HPDE6-E6E7 (cell line): ENCODE data around the gene CAMSAP2.

ENCODE experiments used
- DNase-seq: peaks from one replicate; pipeline ENCODE4 v3.0.0; 2011; ENCODE audit warnings: missing footprints; ENCODE audit errors: extremely low spot score

Gene CAMSAP2

DNA sequence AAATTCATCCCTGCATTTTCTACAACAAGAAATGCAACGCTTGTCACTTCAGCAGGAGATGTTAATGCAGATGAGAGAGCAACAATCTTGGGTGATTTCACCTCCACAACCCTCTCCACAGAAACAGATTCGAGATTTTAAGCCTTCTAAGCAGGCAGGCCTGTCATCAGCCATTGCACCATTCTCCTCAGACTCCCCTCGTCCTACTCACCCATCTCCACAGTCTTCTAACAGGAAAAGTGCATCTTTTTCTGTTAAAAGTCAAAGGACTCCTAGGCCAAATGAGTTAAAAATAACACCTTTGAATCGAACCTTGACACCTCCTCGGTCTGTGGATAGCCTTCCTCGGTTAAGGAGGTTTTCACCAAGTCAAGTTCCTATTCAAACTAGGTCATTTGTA is 110.7 kb downstream of the CAMSAP2 start:
- DNase-seq, result no peak

DNA sequence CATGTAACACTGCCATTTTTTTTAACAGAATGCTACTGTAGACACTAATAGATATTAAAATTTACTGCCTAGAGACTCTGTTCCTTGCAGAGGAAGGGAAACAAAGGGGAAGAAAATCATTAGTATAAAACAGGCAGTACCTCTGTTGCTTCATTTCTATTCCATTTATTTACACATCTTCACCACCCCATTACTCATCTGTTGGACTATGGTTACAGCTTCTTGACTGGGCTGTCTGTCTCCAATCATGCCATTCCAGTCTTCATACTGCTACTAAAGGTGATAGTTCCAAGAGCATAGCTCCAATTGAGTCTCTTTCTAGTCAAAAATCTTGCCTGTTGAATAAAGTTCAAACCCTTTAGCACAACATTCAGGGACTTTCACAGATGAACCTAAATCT is 111.9 kb downstream of the CAMSAP2 start:
- no peak for DNase-seq

DNA sequence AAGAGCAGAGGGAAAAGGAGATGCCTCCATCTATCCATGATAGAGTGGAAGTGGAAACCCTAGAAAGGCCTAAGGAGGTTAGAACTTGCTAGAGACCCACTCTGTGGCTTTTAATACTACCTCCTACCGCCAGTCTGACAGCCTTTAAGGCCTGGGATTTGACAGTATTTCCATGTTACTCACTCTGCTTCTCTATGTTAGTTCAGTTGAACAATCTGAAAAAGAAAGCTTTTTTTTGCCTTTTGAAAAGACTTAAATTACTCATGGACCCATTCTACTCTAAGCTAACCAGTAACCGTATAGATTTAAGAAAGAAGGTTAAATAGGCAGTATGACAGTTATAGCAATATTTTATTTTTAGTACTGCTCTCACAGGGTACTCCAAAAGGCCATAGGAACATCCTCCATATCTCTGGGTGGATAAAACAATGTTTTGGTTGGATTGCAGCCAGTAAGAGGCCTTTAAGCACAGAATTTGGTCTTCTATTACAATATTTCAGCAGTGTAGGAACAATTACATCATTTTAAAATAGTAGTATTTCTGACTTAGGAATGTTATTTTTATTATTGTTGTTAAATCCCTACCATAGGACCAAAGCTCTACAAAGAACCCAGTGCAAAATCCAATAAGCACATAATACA is 118.1 kb downstream of the CAMSAP2 start:
- no peak for DNase-seq

DNA sequence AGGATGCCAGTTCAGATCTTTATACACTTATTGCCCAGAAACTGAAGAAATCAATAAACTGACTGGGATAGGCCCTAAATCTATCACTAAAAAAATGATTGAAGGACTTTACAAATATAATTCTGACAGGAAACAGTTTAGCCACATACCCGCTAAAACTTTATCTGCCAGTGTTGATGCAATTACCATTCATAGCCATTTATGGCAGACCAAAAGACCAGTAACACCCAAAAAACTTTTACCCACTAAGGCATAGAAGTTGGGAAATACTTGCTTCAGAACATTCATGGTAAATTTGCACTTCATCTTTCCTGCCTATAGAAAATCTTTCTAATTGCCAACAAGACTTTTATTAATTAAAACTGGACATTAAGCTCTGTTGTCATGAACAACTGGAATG is 119.1 kb downstream of the CAMSAP2 start:
- DNase-seq, result no peak

DNA sequence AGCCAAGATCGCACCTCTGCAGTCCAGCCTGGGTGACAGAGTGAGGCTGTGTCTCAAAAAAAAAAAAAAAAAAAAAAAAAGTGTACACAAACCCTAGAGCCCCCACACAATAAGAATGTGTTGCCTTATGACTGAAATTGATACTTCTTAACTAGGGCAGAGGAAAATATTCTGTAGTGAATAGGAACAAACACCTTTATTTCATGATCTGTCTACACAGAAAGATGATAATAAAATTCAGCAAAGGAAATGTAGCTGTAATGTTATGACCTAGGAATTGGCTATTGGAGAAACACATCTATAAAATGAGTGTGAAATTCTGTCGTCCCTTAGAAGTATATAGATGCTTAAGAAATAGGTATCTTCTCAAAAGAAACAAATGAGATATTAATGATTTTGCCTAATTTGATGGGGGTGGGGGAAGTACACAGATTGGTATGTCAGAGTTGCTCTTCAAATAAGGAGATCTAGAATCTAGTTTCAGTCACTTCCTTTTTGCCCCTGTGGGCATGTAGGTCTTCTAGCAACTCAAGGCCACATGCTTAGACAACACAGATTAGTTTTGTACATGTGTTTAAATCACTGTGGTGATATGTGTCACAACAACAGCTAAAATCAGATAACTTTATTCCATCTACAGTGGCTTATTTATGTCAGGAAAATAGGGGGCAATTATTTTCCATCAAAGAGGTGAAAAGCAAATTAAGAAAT is 123.4 kb downstream of the CAMSAP2 start:
- no peak for DNase-seq

DNA sequence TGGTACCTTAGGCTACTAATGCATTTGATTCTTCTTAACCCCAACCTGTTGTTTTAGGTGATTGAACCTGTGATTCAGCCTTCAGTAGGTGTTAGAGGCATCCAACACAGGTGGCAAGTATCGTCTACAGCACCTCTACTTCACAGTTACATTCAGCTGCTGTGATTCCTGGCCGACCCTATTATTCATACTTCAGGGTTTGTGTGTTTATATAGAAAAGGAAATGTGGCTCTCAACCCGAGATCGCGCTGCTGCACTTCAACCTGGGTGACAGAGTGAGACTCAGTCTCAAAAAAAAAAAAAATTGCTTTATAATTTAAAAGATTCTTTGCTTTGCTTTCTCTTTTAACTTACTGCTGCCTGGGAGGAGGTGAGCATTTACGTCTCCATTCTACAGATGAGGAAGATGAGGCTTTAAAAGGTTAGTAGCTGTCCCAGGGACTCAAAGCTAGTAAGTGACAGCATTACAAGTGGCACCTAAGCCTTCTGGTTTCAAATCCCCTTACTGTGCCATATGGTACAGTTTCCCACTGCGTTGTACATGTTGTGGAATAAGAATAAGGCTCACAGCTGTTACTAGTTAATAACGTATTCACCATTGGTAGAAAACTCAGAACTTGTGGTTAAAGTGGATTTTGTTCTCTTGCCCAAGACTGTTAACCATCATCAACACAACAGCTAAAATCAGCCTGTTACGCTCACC is 124.2 kb downstream of the CAMSAP2 start:
- no peak for DNase-seq

DNA sequence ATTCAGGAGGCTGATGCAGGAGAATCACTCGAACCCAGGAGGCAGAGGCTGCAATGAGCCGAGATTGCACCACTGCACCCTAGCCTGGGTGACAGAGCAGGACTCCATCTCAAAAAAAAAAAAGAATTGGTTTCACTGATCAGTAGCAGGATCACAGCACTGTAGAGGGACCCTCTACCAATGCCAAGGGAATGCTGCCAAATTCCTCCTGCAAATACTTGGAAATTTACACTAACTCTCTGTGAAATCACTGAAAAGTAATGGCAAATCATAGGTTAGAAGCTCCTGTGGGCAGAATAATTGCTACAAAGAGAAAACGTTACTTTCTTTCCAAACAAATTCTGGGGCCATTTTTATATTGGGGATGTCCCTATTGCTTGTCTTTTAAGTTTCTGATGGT is 127.4 kb downstream of the CAMSAP2 start:
- DNase-seq, result no peak

DNA sequence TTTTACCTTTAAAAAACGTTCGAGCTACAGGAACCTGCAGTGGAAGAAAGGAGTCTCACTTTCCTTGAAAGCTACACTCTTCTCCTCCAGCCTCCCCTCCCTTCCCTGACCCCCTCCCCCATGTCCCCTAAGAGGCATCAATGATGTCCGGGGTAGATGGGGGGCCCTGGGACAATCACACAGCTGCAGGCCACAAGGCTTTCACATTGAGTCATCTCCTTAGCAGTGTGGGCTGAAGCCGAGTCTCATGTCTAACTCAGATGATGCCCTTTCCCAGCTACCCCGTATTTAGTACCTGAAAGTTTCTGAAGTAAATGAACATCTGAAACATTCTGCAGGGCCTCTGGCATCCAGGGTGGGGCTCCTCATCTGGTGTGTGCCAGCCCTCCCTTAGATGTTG is 127.8 kb downstream of the CAMSAP2 start:
- no peak for DNase-seq

DNA sequence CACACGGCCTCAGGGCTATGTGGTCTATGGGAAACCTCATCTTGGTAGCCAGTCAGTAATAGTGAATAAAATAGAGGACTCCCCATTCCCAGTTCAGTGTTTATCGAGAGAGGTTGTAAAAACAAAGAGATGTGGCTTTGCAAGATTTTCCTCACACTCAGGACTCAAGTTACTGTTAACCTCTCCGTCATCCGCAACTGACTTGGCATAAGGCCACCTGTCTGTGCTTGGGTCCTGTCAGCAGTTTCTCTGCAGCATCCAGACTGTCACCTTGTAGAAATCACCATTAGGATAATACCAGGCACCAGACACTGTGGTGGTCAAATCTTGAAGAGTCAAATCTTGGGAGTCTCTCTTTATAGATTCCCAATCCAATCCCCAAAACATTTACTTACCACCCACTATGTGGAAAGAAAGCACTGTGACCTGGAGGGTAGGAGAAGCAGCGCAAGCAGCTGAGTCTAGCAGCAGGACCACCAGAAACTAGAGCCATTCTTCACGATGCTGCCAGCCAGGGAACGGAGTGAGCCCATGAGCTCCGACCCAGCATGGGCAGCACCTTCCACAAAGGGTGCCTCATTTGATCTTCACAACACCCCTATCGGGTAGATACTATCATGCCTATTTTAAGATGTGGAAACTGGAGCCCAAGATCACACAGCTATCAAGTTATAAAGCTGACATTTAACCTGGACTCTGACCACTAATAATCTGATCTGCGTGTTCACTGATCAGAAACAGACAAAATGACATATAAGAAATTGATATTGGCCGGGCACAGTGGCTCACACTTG is 128.5 kb downstream of the CAMSAP2 start:
- DNase-seq, result no peak

DNA sequence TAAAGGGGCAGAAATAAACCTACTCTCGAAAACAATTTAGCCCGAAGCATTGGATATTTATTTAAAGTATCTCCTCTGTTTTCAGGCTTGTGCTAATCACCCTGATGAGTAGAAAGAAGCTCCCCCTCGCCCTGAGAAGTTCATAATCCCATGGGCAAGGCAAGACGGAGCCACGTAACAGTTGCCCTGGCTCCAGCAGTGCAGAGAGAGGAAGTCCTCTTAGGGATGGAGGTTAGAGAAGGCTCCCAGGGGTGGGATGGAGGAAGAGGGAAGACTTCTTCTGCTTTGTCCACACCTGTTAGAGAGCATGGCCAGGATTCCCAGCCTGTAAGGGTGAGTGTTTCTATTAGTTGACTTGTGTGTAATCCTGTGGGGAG is 130.7 kb downstream of the CAMSAP2 start:
- no peak for DNase-seq

DNA sequence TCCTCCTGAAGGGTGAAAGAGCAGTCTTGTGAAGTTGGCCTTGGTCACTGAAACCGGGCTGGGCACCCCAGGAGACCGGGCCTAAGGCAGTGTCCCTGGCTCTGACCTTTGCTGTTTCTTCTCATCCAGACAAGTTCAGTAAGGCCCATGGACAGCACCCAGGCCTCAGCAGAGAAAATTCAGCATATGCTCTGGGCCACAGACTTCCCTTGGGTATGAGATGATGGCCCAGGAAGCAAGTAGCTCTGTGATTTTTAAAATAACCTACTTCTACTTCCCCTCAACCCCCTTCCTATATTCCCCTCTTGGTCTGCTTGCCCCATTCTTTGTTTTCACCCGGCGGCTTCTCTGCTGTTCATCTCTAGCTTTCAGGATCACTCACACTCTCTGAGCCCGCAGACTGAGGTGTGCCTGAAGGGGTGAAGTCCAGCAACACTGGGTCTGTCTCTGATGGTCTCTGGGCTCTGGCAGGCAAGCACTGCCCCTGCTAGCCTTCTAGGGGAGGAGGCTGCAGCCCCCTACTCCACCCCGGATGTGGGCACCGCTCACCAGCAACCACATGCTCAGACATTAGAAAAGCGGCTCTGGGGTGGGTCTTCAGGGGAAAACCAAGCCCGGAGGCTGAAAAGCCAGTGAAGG is 131.2 kb downstream of the CAMSAP2 start:
- DNase-seq, result no peak

DNA sequence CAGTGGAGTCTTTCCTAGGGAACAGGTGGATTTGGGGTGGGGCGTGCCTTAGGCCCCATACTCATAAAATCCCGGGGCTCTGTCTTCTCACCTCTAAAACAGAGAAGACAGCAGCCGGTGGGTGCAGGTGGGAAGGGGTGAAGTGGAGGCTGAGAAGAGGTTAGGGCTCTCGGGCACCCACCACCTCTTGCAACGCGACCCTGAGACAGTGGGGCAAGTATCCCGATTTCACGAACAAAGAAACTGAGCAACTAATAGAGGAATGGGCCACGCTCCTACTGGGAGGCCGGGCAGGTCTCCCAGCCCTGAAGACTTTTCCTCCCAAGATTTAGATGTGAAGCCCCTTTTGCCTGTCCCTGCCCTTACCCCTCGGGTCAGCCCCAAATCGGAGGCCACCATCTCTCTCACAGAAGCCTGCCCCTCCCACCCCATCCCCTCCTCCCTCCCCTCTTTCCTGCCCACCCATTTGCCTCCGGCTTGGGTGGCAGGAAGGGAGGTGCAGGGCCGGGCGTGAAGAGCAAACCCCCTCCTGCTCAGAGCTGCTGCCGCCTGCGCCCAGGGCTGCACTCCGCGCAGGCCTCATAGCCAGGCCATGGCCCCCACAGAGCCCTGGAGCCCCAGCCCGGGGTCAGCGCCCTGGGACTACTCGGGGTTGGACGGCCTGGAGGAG is 133.9 kb downstream of the CAMSAP2 start, which contains the start of gene GPR25:
TSS of gene GPR25 (plus strand) at position 536 of the 670 bp plus-strand sequence. CDS start at position 593, 57 bp downstream.
- no peak for DNase-seq

DNA sequence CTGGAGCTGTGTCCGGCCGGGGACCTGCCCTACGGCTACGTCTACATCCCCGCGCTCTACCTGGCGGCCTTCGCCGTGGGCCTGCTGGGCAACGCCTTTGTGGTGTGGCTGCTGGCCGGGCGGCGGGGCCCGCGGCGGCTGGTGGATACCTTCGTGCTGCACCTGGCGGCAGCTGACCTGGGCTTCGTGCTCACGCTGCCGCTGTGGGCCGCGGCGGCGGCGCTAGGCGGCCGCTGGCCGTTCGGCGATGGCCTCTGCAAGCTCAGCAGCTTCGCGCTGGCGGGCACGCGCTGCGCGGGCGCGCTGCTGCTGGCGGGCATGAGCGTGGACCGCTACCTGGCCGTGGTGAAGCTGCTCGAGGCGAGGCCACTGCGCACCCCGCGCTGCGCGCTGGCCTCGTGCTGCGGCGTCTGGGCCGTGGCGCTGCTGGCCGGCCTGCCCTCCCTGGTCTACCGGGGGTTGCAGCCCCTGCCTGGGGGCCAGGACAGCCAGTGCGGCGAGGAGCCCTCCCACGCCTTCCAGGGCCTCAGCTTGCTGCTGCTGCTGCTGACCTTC is 134.5 kb downstream of the CAMSAP2 start:
- no peak for DNase-seq

DNA sequence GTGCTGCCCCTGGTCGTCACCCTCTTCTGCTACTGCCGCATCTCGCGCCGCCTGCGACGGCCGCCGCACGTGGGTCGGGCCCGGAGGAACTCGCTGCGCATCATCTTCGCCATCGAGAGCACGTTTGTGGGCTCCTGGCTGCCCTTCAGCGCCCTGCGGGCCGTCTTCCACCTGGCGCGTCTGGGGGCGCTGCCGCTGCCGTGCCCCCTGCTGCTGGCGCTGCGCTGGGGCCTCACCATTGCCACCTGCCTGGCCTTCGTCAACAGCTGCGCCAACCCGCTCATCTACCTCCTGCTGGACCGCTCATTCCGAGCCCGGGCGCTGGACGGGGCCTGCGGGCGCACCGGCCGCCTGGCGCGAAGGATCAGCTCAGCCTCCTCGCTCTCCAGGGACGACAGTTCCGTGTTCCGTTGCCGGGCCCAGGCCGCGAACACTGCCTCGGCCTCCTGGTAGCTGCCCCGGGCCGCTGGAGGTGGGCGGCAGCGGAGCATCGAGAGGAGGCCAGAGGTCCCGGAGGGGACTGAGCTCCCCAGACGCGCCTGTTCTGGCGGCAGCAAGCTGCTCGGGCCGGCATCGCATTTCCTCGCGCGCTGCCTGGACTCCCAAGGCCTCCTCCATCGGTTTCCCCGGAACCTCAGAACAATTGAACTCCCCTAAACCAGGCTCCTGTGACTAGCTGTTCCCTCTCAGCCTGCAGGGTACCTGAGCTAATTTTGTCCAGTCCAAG is 135.1 kb downstream of the CAMSAP2 start:
- no peak for DNase-seq

DNA sequence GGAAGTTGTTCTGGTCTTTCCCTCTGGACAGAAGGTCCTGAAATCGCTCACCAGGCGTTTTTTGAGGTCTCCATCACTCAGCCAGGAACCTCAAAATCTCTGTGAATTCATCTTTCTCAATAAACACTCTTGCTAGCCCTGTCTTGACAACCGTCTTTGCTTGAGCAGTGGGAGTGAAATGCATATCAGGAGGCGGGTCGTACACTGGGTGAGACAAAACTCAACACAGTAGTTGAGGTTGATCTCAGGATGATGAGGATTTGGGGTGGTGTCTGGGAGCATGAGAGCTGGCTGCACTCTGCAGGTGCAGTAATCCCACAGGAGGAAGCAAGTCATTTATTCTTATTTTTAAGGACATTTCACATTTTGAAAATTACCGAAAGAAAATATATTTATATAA is 136.0 kb downstream of the CAMSAP2 start:
- no peak for DNase-seq

DNA sequence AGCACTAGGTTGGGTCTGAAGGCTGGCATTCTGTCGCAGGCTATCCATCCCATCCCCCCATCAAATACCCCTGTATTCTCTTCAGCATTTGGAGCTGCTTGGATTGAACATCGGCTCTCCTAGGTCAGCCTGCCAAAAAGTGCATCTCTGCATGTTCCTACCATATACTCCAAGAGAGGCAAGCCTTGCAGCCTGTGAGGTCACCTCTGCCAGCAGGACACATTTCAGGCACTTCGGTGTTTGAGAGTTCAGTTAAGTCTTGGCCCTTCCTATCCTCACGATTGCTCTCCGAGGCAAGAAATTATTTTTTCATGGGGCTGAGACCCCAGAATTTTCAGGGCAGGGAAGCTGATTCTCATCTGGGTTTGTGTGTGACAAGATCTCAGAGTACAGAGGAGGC is 136.7 kb downstream of the CAMSAP2 start:
- no peak for DNase-seq

DNA sequence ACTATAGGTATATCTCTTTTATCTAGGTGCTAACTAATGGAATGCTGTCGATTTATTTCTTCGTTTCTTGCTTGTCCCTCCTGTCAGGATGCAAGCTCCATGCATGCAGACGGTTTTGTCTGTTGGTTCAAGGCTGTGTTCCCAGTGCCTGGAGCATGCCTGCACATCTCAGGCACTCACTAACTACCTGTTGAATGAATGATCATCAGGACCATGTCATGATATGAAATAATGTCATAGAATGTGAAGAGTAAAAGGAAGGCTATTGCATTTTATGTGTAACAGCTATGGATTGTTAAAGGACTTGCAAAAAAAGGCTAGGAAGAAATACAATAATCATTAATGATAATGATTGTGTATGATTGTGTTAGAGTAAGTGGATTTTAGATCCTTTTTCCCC is 138.3 kb downstream of the CAMSAP2 start:
- no peak for DNase-seq

DNA sequence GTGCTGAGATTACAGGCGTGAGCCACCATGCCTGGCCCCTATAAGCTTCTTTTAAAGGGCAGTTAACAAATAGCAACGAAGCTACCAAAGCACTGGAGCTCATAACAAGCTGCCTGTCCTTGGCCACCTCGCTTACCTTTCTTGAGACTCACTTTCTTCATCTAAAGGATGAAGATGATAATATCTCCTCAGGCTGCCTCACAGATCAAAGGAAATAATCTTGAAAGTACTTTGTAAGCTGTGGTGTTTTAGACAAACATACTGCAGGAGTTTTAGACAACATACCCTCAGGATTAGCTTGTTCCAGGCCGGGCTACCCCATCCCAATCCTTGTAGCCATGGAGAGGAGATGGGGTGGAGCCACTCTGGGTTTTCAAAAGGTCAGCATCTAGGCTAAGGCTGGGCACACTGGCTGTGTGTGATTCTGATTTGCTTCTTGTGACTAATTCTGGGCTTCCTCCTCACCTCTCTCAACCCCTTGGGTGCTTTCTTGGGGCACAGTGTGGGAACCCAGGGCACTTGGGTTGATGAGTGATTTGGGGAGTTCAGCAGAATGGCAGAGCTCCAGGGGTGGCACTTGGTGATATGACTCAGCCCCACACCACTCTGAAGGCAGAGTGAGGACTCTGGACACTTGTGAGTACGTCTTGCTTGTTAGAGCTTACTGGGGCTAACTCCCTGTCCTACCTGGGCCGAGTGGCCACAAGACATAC is 139.3 kb downstream of the CAMSAP2 start:
- no peak for DNase-seq

DNA sequence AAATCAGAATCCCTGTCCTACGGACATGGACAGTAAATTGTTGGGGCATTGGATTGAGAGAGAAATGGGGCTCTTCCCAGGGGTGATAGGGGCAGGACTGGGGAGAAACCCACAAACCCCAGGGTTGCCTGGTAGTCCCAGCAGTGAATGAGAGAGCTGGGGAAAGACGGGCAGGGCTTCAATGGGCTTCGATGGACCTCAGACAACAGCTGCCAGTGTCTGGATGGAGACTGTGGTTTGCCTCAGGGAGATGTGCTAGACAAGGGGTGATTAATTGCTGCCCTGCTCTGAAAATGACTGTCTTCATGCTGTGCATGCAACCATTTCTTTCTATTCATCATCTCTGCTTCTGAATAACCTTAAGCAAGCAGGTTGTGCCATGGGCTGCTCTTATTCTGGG is 141.5 kb downstream of the CAMSAP2 start:
- no peak for DNase-seq

DNA sequence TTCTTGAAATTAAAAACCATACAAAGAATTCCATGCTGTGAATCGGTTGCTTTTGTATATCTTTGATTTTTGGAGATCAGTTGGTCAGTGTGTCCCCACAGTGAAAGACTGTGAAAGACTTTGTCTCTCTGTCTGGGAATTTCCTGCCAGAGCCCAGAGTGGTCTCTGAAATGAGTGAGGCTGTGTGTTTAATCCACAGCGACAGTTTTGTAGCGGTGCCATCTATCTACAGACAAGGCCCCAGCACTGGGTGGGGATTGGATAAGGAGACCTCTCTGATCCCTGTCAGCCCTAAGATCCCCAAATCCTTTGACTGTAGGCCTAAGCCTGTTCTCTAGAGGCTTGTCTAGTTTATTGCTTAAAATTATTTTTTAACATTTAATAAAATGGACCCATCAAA is 144.4 kb downstream of the CAMSAP2 start:
- DNase-seq, result no peak
